ENCODE measurements around the gene RAMAC.
"Not testable (repeated sequence)": the region's sequence is repeated elsewhere in the genome, so short reads cannot be mapped to it uniquely, and the experiment has no call there.

Gene RAMAC

DNA sequence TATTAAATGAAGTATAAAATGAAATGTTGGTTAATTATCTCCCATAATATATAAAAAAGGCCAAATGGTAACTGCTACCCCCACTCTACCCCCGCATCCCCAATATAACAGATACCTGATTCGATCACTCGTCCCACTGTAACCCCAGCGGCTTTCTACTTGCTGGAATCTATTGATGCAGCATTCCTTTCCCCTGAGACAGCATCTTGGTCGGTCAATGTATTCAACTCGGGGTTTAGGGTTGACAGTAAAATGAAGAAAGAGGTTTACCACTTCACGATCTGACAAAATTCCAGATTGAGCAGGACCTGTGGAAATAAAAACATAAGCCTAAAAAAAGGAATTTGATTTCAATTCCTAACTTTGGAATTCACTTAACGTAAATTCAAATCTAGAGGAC is 44.0 kb downstream of the RAMAC start:
- Histone ChIP-seq H3K4me2 (ENCODE audit: insufficient read depth, low read length) (no peak overlapping the region), H3K4me1 (ENCODE audit: insufficient read depth, low read length) (no peaks in the 10 kb centered on the region), H3K36me3 (ENCODE audit: insufficient read depth, low read length) (peaks cover 67% of the 10 kb centered on the region), H3K27ac (ENCODE audit: low read length) (no peak overlapping the region), H3K4me3 (ENCODE audit: low read depth in 1 of 2, low read length in 2 of 2) (no peak overlapping the region), H3K9ac (ENCODE audit: low read depth, low read length) (no peak overlapping the region), H3K27me3 (ENCODE audit: insufficient read depth, low read length, poor library complexity) (no peaks in the 10 kb centered on the region), H3K9me3 (ENCODE audit: insufficient read depth, low read length, severe bottlenecking) (no peaks in the 10 kb centered on the region), H4K20me1 (ENCODE audit: insufficient read depth, low read length) (no peaks in the 10 kb centered on the region; the same call in 1 of the 2 replicates), H3K79me2 (ENCODE audit: insufficient read depth, low read length) (peaks cover 53% of the 10 kb centered on the region), H2AFZ (ENCODE audit: low read depth, low read length) (no peak overlapping the region)
- ATAC-seq (ENCODE audit: insufficient read depth, low read depth) (no peak), DNase-seq (no peak)
- TF ChIP-seq CTCF (IDR thresholded peaks at IDR 0.05; ENCODE audit: borderline replicate concordance, extremely low read depth, low read length, poor library complexity, severe bottlenecking) (no peak), EZH2 (IDR thresholded peaks at IDR 0.05; ENCODE audit: borderline replicate concordance, low read depth, low read length, severe bottlenecking) (no peak)

DNA sequence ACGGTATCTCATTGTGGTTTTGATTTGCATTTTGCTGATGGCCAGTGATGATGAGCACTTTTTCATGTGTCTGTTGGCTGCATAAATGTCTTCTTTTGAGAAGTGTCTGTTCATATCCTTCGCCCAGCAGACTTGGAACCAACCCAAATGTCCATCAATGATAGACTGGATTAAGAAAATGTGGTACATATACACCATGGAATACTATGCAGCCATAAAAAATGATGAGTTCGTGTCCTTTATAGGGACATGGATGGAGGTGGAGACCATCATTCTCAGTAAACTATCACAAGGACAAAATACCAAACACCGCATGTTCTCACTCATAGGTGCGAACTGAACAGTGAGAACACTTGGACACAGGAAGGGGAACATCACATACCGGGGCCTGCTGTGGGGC is 45.2 kb downstream of the RAMAC start:
- H3K4me2 ChIP-seq (ENCODE audit: insufficient read depth, low read length); H2AFZ ChIP-seq (ENCODE audit: low read depth, low read length); H3K27ac ChIP-seq (ENCODE audit: low read length); H3K4me3 ChIP-seq (ENCODE audit: low read depth in 1 of 2, low read length in 2 of 2); ATAC-seq (ENCODE audit: insufficient read depth, low read depth); H3K9ac ChIP-seq (ENCODE audit: low read depth, low read length); H3K9me3 ChIP-seq (ENCODE audit: insufficient read depth, low read length, severe bottlenecking); H4K20me1 ChIP-seq (ENCODE audit: insufficient read depth, low read length); H3K4me1 ChIP-seq (ENCODE audit: insufficient read depth, low read length); H3K27me3 ChIP-seq (ENCODE audit: insufficient read depth, low read length, poor library complexity); DNase-seq: not testable (repeated sequence)
- H3K36me3 ChIP-seq (ENCODE audit: insufficient read depth, low read length) = peaks cover 69% of the 10 kb centered on the region
- H3K79me2 ChIP-seq (ENCODE audit: insufficient read depth, low read length) = peaks cover 62% of the 10 kb centered on the region

DNA sequence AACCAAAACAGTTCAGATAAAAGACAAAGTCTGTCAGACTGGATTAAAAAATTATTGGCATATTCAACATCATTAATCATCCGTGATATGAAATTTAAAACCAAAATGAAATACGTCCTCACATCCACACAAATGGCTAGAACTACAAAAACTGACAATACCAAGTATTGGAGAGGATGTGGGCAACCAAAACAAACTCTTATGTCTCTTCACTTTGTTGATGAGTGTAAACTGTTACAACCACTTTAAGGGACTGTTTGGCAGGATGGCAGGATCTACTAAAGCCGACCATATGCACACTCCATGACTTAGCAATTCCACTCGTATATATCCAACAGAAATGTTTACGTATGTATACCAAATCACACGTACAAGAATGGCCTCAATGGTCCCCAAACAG is 50.2 kb downstream of the RAMAC start:
- no peak overlapping the region for H3K4me2 ChIP-seq (ENCODE audit: insufficient read depth, low read length)
- H4K20me1 ChIP-seq (ENCODE audit: insufficient read depth, low read length) = peaks cover 10% of the 10 kb centered on the region; the same call in 1 of the 2 replicates
- no peak for DNase-seq
- no peaks in the 10 kb centered on the region for H3K4me1 ChIP-seq (ENCODE audit: insufficient read depth, low read length)
- no peak overlapping the region for H3K4me3 ChIP-seq (ENCODE audit: low read depth in 1 of 2, low read length in 2 of 2)
- H3K27me3 ChIP-seq (ENCODE audit: insufficient read depth, low read length, poor library complexity) = no peaks in the 10 kb centered on the region
- H3K9me3 ChIP-seq (ENCODE audit: insufficient read depth, low read length, severe bottlenecking) = no peaks in the 10 kb centered on the region
- no peak overlapping the region for H3K27ac ChIP-seq (ENCODE audit: low read length)
- peaks cover 70% of the 10 kb centered on the region for H3K36me3 ChIP-seq (ENCODE audit: insufficient read depth, low read length)
- H3K9ac ChIP-seq (ENCODE audit: low read depth, low read length) = no peak overlapping the region
- ATAC-seq (ENCODE audit: insufficient read depth, low read depth) = no peak; the same call in 2 of the 3 replicates
- H3K79me2 ChIP-seq (ENCODE audit: insufficient read depth, low read length) = peaks cover 87% of the 10 kb centered on the region
- no peak for TF ChIP-seq EZH2 (IDR thresholded peaks at IDR 0.05; ENCODE audit: borderline replicate concordance, low read depth, low read length, severe bottlenecking)
- TF ChIP-seq CTCF (IDR thresholded peaks at IDR 0.05; ENCODE audit: borderline replicate concordance, extremely low read depth, low read length, poor library complexity, severe bottlenecking) = no peak
- H2AFZ ChIP-seq (ENCODE audit: low read depth, low read length) = no peak overlapping the region

DNA sequence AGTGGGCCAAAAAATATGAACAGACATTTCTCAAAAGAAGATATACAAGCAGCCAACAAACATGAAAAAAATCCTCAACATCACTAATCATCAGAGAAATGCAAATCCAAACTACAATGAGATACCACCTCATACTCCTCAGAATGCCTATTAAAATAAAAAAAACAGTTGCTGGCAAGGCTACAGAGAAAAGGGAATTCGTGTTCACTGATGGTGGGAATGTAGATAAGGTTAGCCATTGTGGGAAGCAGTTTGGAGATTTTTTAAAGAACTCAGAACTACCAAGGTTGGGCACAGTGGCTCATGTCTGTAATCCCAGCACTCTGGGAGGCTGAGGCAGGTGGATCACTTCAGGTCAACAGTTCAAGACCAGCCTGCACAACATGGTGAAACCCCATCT is 53.2 kb downstream of the RAMAC start:
- H3K9me3 ChIP-seq (ENCODE audit: insufficient read depth, low read length, severe bottlenecking) = no peaks in the 10 kb centered on the region
- H2AFZ ChIP-seq (ENCODE audit: low read depth, low read length) = no peak overlapping the region
- no peaks in the 10 kb centered on the region for H3K4me1 ChIP-seq (ENCODE audit: insufficient read depth, low read length)
- H4K20me1 ChIP-seq (ENCODE audit: insufficient read depth, low read length) = peaks cover 10% of the 10 kb centered on the region; the same call in 1 of the 2 replicates
- H3K9ac ChIP-seq (ENCODE audit: low read depth, low read length) = no peak overlapping the region
- no peak overlapping the region for H3K27ac ChIP-seq (ENCODE audit: low read length)
- no peak overlapping the region for H3K4me2 ChIP-seq (ENCODE audit: insufficient read depth, low read length)
- ATAC-seq (ENCODE audit: insufficient read depth, low read depth) = no peak
- H3K4me3 ChIP-seq (ENCODE audit: low read depth in 1 of 2, low read length in 2 of 2) = no peak overlapping the region
- peaks cover 70% of the 10 kb centered on the region for H3K36me3 ChIP-seq (ENCODE audit: insufficient read depth, low read length)
- TF ChIP-seq EZH2 (IDR thresholded peaks at IDR 0.05; ENCODE audit: borderline replicate concordance, low read depth, low read length, severe bottlenecking) (no peak), CTCF (IDR thresholded peaks at IDR 0.05; ENCODE audit: borderline replicate concordance, extremely low read depth, low read length, poor library complexity, severe bottlenecking) (no peak)
- H3K79me2 ChIP-seq (ENCODE audit: insufficient read depth, low read length) = peaks cover 80% of the 10 kb centered on the region
- DNase-seq = no peak
- no peaks in the 10 kb centered on the region for H3K27me3 ChIP-seq (ENCODE audit: insufficient read depth, low read length, poor library complexity)

Data from DND-41 (cell line).